HG03066 (cell line): ENCODE results near the gene ASPHD2.

Experiments
- ATAC-seq: cut with Tn5 transposase; IDR thresholded peaks from one replicate; pipeline ENCODE4 v1.9.1; 2021; ENCODE audit warnings: low read depth; ENCODE audit not compliant: unreplicated experiment

ASPHD2 gene

GRCh38 chr22:26470807-26471206, 41.7 kb downstream of the ASPHD2 start:
- no peak for ATAC-seq

- ATAC-seq = no peak
These were observed 42.5 kb downstream of the ASPHD2 start for GRCh38 chr22:26471522-26471921.

GRCh38 chr22:26474682-26475081, 45.6 kb downstream of the ASPHD2 start:
- no peak for ATAC-seq

GRCh38 chr22:26476705-26477340, 47.8 kb downstream of the ASPHD2 start:
- ATAC-seq = no peak

- no peak for ATAC-seq
These were observed 48.3 kb downstream of the ASPHD2 start for GRCh38 chr22:26477341-26477731.

GRCh38 chr22:26479043-26479791, 50.2 kb downstream of the ASPHD2 start:
- no peak for ATAC-seq

- no peak for ATAC-seq
These were observed 50.9 kb downstream of the ASPHD2 start for GRCh38 chr22:26479792-26480610.

GRCh38 chr22:26480611-26480932, 51.5 kb downstream of the ASPHD2 start:
- no peak for ATAC-seq

GRCh38 chr22:26481112-26481693, 52.1 kb downstream of the ASPHD2 start:
- no peak for ATAC-seq

- ATAC-seq = no peak
These were observed 52.6 kb downstream of the ASPHD2 start for GRCh38 chr22:26481694-26482093.

GRCh38 chr22:26482161-26482560, 53.1 kb downstream of the ASPHD2 start:
- no peak for ATAC-seq

GRCh38 chr22:26483043-26483438, 54.0 kb downstream of the ASPHD2 start:
- ATAC-seq = no peak

- peak; percentile 65 for ATAC-seq
These were observed 54.6 kb downstream of the ASPHD2 start, which contains the start of the genes HPS4 and SRRD for GRCh38 chr22:26483439-26484359. Gene HPS4, minus strand, starts transcription at chr22:26483783. Its CDS starts 2,021 bp downstream, at chr22:26481762. Gene SRRD, plus strand, starts transcription at chr22:26483877. Its CDS starts 14 bp downstream, at chr22:26483891.

- no peak for ATAC-seq
These were observed 55.3 kb downstream of the ASPHD2 start for GRCh38 chr22:26484360-26484706.

GRCh38 chr22:26485013-26485412, 56.0 kb downstream of the ASPHD2 start:
- ATAC-seq = no peak

GRCh38 chr22:26485806-26486390, 56.8 kb downstream of the ASPHD2 start:
- no peak for ATAC-seq

- no peak for ATAC-seq
These were observed 57.3 kb downstream of the ASPHD2 start for GRCh38 chr22:26486394-26486793.

GRCh38 chr22:26487996-26488395, 58.9 kb downstream of the ASPHD2 start:
- ATAC-seq = no peak

- ATAC-seq = no peak
These were observed 60.5 kb downstream of the ASPHD2 start for GRCh38 chr22:26489447-26490036.
